Esophagus squamous epithelium (tissue), 5 donors: ENCODE data around the gene L3MBTL1. TPM values are rescaled to one million over a fixed set of nuclear protein-coding genes. Genes with fewer than 3 reads are reported as not detected.

Experiments used
- DNase-seq: peaks from one replicate; lab custom pipeline; 2025; lab: John Stamatoyannopoulos, UW
- H3K27ac ChIP-seq, 4 donors: fragments of 200-600 bp; sonication (generic); one replicate each; pipeline ENCODE4 v1.5.1; 2016 to 2019; ENCODE audit warnings: mild to moderate bottlenecking in 1 of 4
- H3K27me3 ChIP-seq, 4 donors: fragments of 200-600 bp; sonication (generic); 1 replicate in 3 of 4; 2 replicates in 1 of 4; pipeline versions ENCODE4 v1.5.1 to v1.6.0; 2017 to 2021; ENCODE audit warnings: antibody characterized with exemption in 1 of 4
- H3K36me3 ChIP-seq, 3 donors: fragments of 200-600 bp; sonication (generic); one replicate each; pipeline ENCODE4 v1.5.1; 2016 to 2019
- H3K4me1 ChIP-seq, 3 donors: fragments of 200-600 bp; sonication (generic); one replicate each; pipeline ENCODE4 v1.5.1; 2017 to 2019
- H3K4me3 ChIP-seq, 4 donors: fragments of 200-600 bp; sonication (generic); 1 replicate in 3 of 4; 2 replicates in 1 of 4; pipeline ENCODE4 v1.5.1; 2016 to 2019; ENCODE audit warnings: mild to moderate bottlenecking in 2 of 4, moderate library complexity in 1 of 4
- H3K9me3 ChIP-seq, 3 donors: fragments of 200-600 bp; sonication (generic); one replicate each; pipeline ENCODE4 v1.5.1; 2016 to 2019
- CTCF ChIP-seq, 6 experiments: fragments of 450-650 bp in 4 of 6; fragments of 200-600 bp in 2 of 6; sonication (generic) in 2 of 6; IDR thresholded peaks; one replicate each; pipeline ENCODE4 v1.5.1; 2016 to 2019; ENCODE audit warnings: antibody characterized with exemption in 6 of 6, mild to moderate bottlenecking in 4 of 6, moderate library complexity in 4 of 6
- POLR2A ChIP-seq, 4 donors: fragments of 450-650 bp; IDR thresholded peaks; one replicate each; pipeline ENCODE4 v1.6.1; 2017; ENCODE audit warnings: antibody characterized with exemption in 4 of 4, mild to moderate bottlenecking in 4 of 4, moderate library complexity in 3 of 4
- WGBS, 2 donors: methylation state at CpG; one replicate each; pipeline ENCODE4 v1.1.5; 2018; 5-methylcytosine and 5-hydroxymethylcytosine counted together
- intact Hi-C: fragments of 100-400 bp; cut with DNase I; formaldehyde crosslinking; loops from one replicate; pipeline ENCODE4 v1.15.0; 2022
- total RNA-seq, 4 donors: library from RNA; depleted of rRNA; stranded (reverse); fragments of >200 nt; gene quantifications; one replicate each; pipeline ENCODE4 v1.1.0, GENCODE V29; 2016
- donor health status: DM: yes; HTN: yes; CAD: no.

Gene L3MBTL1
- total RNA-seq, 4 donors from 2014 or later = 3.5 to 31.7 (median 7.9) TPM

GRCh38 chr20:43563429-43563828, 55.9 kb downstream of the L3MBTL1 start:
- H3K4me1 ChIP-seq = no peaks in the 10 kb centered on the region
- H3K4me3 ChIP-seq = no peak overlapping the region
- no peaks in the 10 kb centered on the region for H3K9me3 ChIP-seq
- WGBS, 2 donors = 47 to 51% methylated on average over 3 of the region's 3 CpGs
- H3K36me3 ChIP-seq = no peaks in the 10 kb centered on the region
- TF ChIP-seq POLR2A (IDR thresholded peaks at IDR 0.05) (no peak), CTCF (IDR thresholded peaks at IDR 0.05) (no peak)
- no peak overlapping the region for H3K27ac ChIP-seq
- H3K27me3 ChIP-seq = no peaks in the 10 kb centered on the region
- no peak for DNase-seq
- intact Hi-C loops = no loop called here

- H3K27me3 ChIP-seq = no peaks in the 10 kb centered on the region
- H3K36me3 ChIP-seq = no peaks in the 10 kb centered on the region
- H3K4me1 ChIP-seq = no peaks in the 10 kb centered on the region
- intact Hi-C loops = no loop called here
- H3K9me3 ChIP-seq = no peaks in the 10 kb centered on the region
- no peak for TF ChIP-seq CTCF (IDR thresholded peaks at IDR 0.05)
- TF ChIP-seq POLR2A (IDR thresholded peaks at IDR 0.05) = no peak
- H3K27ac ChIP-seq = no peak overlapping the region
- 83% methylated on average over 2 of the region's 7 CpGs; no CpG with 5 or more reads in 1 of the 2 donors for WGBS, 2 donors
- no peak overlapping the region for H3K4me3 ChIP-seq
- no peak for DNase-seq
Observed at GRCh38 chr20:43563991-43564390, 56.5 kb downstream of the L3MBTL1 start.

GRCh38 chr20:43564455-43564854, 57.0 kb downstream of the L3MBTL1 start:
- no peaks in the 10 kb centered on the region for H3K4me1 ChIP-seq

GRCh38 chr20:43564993-43565757, 57.7 kb downstream of the L3MBTL1 start:
- H3K36me3 ChIP-seq = no peaks in the 10 kb centered on the region
- no peaks in the 10 kb centered on the region for H3K4me1 ChIP-seq
- H3K9me3 ChIP-seq = no peaks in the 10 kb centered on the region
- no peak for TF ChIP-seq CTCF (IDR thresholded peaks at IDR 0.05)
- TF ChIP-seq POLR2A (IDR thresholded peaks at IDR 0.05) = no peak
- H3K27me3 ChIP-seq = no peaks in the 10 kb centered on the region
- H3K27ac ChIP-seq = no peak overlapping the region
- intact Hi-C loops = no loop called here
- 78 to 92% methylated on average over 2 to 3 of the region's 18 CpGs for WGBS, 2 donors
- no peak for DNase-seq
- H3K4me3 ChIP-seq = no peak overlapping the region

More at GRCh38 chr20:43564455-43564854, 57.0 kb downstream of the L3MBTL1 start:
- Histone ChIP-seq H3K9me3 (no peaks in the 10 kb centered on the region), H3K27me3 (no peaks in the 10 kb centered on the region), H3K36me3 (no peaks in the 10 kb centered on the region), H3K4me3 (no peak overlapping the region), H3K27ac (no peak overlapping the region)
- TF ChIP-seq POLR2A (IDR thresholded peaks at IDR 0.05) (no peak), CTCF (IDR thresholded peaks at IDR 0.05) (no peak)
- 97 to 99% methylated on average over 2 to 8 of the region's 8 CpGs for WGBS, 2 donors
- DNase-seq = no peak
- intact Hi-C loops = no loop called here

GRCh38 chr20:43565758-43566104, 58.2 kb downstream of the L3MBTL1 start:
- H3K36me3 ChIP-seq = no peaks in the 10 kb centered on the region
- no peak for TF ChIP-seq CTCF (IDR thresholded peaks at IDR 0.05)
- no peak for TF ChIP-seq POLR2A (IDR thresholded peaks at IDR 0.05)
- 83 to 88% methylated on average over 1 to 3 of the region's 4 CpGs for WGBS, 2 donors
- H3K9me3 ChIP-seq = no peaks in the 10 kb centered on the region
- H3K4me3 ChIP-seq = no peak overlapping the region
- DNase-seq = no peak
- intact Hi-C loops = no loop called here
- no peaks in the 10 kb centered on the region for H3K4me1 ChIP-seq
- no peak overlapping the region for H3K27ac ChIP-seq
- H3K27me3 ChIP-seq = no peaks in the 10 kb centered on the region
